ENCODE results near the gene C1QTNF8.

C1QTNF8 gene

DNA sequence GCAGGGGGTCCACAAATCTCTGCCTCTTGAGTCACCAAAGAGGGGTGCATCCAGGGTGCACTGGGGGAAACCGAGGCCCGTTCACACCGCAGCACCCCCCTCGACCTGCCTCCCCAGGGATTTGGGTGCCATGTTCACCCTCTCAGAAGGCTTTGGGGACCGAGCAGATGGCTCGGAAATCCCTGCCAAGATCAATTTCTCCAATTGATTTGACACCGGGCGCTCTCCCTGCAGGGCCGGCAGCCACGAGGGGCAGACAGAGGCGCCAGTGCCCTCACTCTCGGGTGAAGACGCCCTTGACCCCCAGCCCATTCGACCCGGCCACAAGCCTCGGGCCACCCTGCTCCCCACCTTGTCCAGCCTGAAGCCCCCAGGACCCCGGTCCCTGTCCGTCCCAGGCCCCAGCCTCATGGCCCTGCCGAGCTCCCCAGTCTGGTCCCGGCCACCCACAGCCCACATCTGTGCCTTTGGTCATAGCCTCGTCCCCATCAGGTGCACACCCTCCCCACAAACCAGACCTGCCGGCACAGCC lies 14.2 kb downstream of the C1QTNF8 start:
- ATAC-seq: no peak
- TF ChIP-seq RARB (CRISPR knock-in tag; IDR thresholded peaks at IDR 0.05): no peak
- no peak for TF ChIP-seq OSR1 (CRISPR knock-in tag; IDR thresholded peaks at IDR 0.05)
- no peak for TF ChIP-seq PPARA (CRISPR knock-in tag; IDR thresholded peaks at IDR 0.05; ENCODE audit: borderline replicate concordance)
- TF ChIP-seq ISL1 (CRISPR knock-in tag; IDR thresholded peaks at IDR 0.05): no peak
- TF ChIP-seq TSHZ2 (CRISPR knock-in tag; IDR thresholded peaks at IDR 0.05): no peak
- TF ChIP-seq ZNF70 (CRISPR knock-in tag; IDR thresholded peaks at IDR 0.05): no peak
- TF ChIP-seq ZNF8 (CRISPR knock-in tag; IDR thresholded peaks at IDR 0.05): no peak
- TF ChIP-seq ESRRG (CRISPR knock-in tag; IDR thresholded peaks at IDR 0.05): no peak
- no peak for TF ChIP-seq ZFP3 (CRISPR knock-in tag; IDR thresholded peaks at IDR 0.05)
- TF ChIP-seq ZNF565 (CRISPR knock-in tag; conservative IDR thresholded peaks at IDR 0.05; ENCODE audit: low read depth): no peak

DNA sequence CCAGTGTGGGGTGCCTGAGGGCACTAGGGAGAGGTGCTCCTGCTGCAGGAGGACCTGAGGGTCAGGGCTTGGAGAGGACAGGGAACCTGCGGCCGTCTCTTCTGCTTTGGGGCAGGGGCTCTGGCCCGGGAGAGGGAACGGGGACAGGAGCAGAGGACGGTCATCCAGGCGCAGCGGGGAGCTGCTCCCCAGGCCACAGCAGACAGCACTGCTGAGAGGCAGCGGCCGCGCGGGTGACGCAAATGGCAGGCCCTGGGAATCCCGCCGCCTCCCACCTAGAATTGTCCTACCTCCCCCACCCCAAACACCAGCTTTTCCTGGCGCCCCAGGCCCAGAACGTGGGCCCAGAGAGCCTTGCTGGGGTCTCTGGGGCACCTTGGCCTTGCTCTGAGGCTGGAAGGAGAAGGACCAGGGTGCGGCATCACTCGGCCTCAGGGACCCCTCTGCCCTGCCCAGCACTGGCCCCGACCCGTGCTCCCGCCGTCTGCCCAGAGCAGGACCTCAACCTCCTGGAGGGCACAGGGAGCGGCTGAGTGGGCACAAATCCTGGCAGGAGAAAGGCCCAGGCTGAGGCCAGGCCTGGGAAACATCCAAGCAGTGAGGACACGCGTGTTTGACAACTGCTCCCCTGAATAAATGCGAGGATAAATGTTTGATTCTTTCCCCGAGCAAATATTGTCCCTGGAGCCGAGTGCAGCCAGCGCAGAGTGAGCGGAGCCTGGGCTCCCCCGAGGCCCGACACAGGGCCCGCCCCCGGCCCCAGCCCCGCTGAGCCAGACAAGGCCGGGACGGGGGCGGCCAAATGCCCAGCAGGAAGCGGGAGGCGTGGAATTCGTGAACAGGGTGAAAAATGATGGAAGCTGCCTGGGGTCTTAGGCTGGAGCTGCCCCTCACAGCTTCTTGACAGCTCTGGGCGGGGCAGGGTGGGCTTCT lies 15.0 kb downstream of the C1QTNF8 start:
- no peak for ATAC-seq
- TF ChIP-seq TSHZ2 (CRISPR knock-in tag; IDR thresholded peaks at IDR 0.05) (no peak), PPARA (CRISPR knock-in tag; IDR thresholded peaks at IDR 0.05; ENCODE audit: borderline replicate concordance) (no peak), TCF4 (CRISPR knock-in tag; IDR thresholded peaks at IDR 0.05; ENCODE audit: borderline replicate concordance) (no peak), ISL1 (CRISPR knock-in tag; IDR thresholded peaks at IDR 0.05) (no peak), ARNTL (CRISPR knock-in tag; IDR thresholded peaks at IDR 0.05; ENCODE audit: borderline replicate concordance, low read depth) (no peak), POU6F1 (CRISPR knock-in tag; IDR thresholded peaks at IDR 0.05; ENCODE audit: borderline replicate concordance, low read depth) (no peak), BACH2 (CRISPR knock-in tag; IDR thresholded peaks at IDR 0.05; ENCODE audit: borderline replicate concordance) (no peak), ZNF8 (CRISPR knock-in tag; IDR thresholded peaks at IDR 0.05) (no peak), TOX (CRISPR knock-in tag; IDR thresholded peaks at IDR 0.05; ENCODE audit: borderline replicate concordance) (no peak), ESRRG (CRISPR knock-in tag; IDR thresholded peaks at IDR 0.05) (no peak), ZFP30 (CRISPR knock-in tag; IDR thresholded peaks at IDR 0.05) (no peak), ZNF70 (CRISPR knock-in tag; IDR thresholded peaks at IDR 0.05) (no peak)

DNA sequence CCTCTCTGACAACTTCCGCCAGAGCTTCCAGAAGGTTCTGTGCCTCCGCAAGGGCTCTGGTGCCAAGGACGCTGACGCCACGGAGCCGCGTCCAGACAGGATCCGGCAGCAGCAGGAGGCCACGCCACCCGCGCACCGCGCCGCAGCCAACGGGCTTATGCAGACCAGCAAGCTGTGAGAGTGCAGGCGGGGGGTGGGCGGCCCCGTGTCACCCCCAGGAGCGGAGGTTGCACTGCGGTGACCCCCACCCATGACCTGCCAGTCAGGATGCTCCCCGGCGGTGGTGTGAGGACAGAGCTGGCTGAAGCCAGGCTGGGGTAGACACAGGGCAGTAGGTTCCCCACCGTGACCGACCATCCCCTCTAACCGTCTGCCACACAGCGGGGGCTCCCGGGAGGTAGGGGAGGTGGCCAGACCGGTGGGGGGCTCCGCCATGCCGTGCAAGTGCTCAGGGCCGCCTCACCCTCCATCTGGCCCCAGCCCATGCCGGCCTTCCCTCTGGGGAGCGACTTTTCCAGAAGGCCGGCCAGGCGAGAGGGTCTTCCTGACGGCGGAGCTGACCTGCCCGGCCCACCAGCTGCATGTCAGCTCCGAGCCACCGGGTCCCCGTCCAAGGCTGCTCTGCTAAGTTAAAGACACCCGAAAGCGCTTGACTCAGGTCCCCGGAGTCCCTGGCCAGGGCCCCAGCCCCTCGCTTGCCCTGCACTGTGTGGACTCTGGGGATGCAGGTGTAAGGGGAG lies 16.1 kb downstream of the C1QTNF8 start:
- TF ChIP-seq ZC3H10 (CRISPR knock-in tag; IDR thresholded peaks at IDR 0.05) (no peak), ESRRG (CRISPR knock-in tag; IDR thresholded peaks at IDR 0.05) (no peak), OSR1 (CRISPR knock-in tag; IDR thresholded peaks at IDR 0.05) (no peak), ISL1 (CRISPR knock-in tag; IDR thresholded peaks at IDR 0.05) (no peak), SNAI2 (CRISPR knock-in tag; IDR thresholded peaks at IDR 0.05) (no peak), CSRNP3 (CRISPR knock-in tag; IDR thresholded peaks at IDR 0.05) (no peak), PPARA (CRISPR knock-in tag; IDR thresholded peaks at IDR 0.05; ENCODE audit: borderline replicate concordance) (no peak), ZNF8 (CRISPR knock-in tag; IDR thresholded peaks at IDR 0.05) (no peak), TSHZ2 (CRISPR knock-in tag; IDR thresholded peaks at IDR 0.05) (no peak), BACH2 (CRISPR knock-in tag; IDR thresholded peaks at IDR 0.05; ENCODE audit: borderline replicate concordance) (no peak), CSDC2 (CRISPR knock-in tag; IDR thresholded peaks at IDR 0.05) (no peak), GLIS3 (CRISPR knock-in tag; IDR thresholded peaks at IDR 0.05) (no peak), TOX (CRISPR knock-in tag; IDR thresholded peaks at IDR 0.05; ENCODE audit: borderline replicate concordance) (no peak)
- ATAC-seq: no peak

Data from SK-N-SH treated with all-trans-retinoic acid at 6 μM for 48 hours (cell line).